ENCODE data around the gene NLGN4X. TPM values are rescaled to one million over a fixed set of nuclear protein-coding genes. Genes with fewer than 3 reads are reported as not detected.

The NLGN4X gene
- total RNA-seq, 1 experiment from 2014 or later = 0.15 TPM

- DNase-seq (ENCODE audit: low read depth) = no peak
Observed at GRCh38 chrX:6151971-6152370, 76.7 kb downstream of the NLGN4X start.

GRCh38 chrX:6149060-6149872 lies 79.4 kb downstream of the NLGN4X start:
- DNase-seq (ENCODE audit: low read depth) = no peak

GRCh38 chrX:6134255-6134654 lies 94.4 kb downstream of the NLGN4X start:
- DNase-seq (ENCODE audit: low read depth) = no peak

- no peak for DNase-seq (ENCODE audit: low read depth)
Observed at GRCh38 chrX:6132970-6133369, 95.7 kb downstream of the NLGN4X start.

- no peak for DNase-seq (ENCODE audit: low read depth)
Observed at GRCh38 chrX:6131287-6131686, 97.4 kb downstream of the NLGN4X start.

GRCh38 chrX:6129195-6129594 lies 99.5 kb downstream of the NLGN4X start:
- no peak for DNase-seq (ENCODE audit: low read depth)

GRCh38 chrX:6120329-6120728 lies 108.3 kb downstream of the NLGN4X start:
- DNase-seq (ENCODE audit: low read depth) = no peak

GRCh38 chrX:6095469-6095868 lies 133.2 kb downstream of the NLGN4X start:
- no peak for DNase-seq (ENCODE audit: low read depth)

- DNase-seq (ENCODE audit: low read depth) = no peak
Observed at GRCh38 chrX:6074532-6074931, 154.1 kb downstream of the NLGN4X start.

- no peak for DNase-seq (ENCODE audit: low read depth)
Observed at GRCh38 chrX:6071731-6072130, 156.9 kb downstream of the NLGN4X start.

- DNase-seq (ENCODE audit: low read depth) = no peak
Observed at GRCh38 chrX:6067600-6067999, 161.1 kb downstream of the NLGN4X start.

- DNase-seq (ENCODE audit: low read depth) = no peak
Observed at GRCh38 chrX:6053141-6053540, 175.5 kb downstream of the NLGN4X start.

- no peak for DNase-seq (ENCODE audit: low read depth)
Observed at GRCh38 chrX:6052111-6052745, 176.4 kb downstream of the NLGN4X start.

- DNase-seq (ENCODE audit: low read depth) = no peak
Observed at GRCh38 chrX:6049132-6049531, 179.5 kb downstream of the NLGN4X start.

- no peak for DNase-seq (ENCODE audit: low read depth)
Observed at GRCh38 chrX:6041630-6042029, 187.0 kb downstream of the NLGN4X start.

- DNase-seq (ENCODE audit: low read depth) = no peak
Observed at GRCh38 chrX:6029014-6029413, 199.7 kb downstream of the NLGN4X start.

- no peak for DNase-seq (ENCODE audit: low read depth)
Observed at GRCh38 chrX:6026980-6027379, 201.7 kb downstream of the NLGN4X start.

GRCh38 chrX:6026429-6026828 lies 202.2 kb downstream of the NLGN4X start:
- DNase-seq (ENCODE audit: low read depth) = no peak

- DNase-seq (ENCODE audit: low read depth) = peak; percentile 5
Observed at GRCh38 chrX:6024204-6024603, 204.5 kb downstream of the NLGN4X start.

- no peak for DNase-seq (ENCODE audit: low read depth)
Observed at GRCh38 chrX:6021316-6022091, 207.2 kb downstream of the NLGN4X start.

- no peak for DNase-seq (ENCODE audit: low read depth)
Observed at GRCh38 chrX:6019076-6019475, 209.6 kb downstream of the NLGN4X start.

- no peak for DNase-seq (ENCODE audit: low read depth)
Observed at GRCh38 chrX:6015423-6015822, 213.2 kb downstream of the NLGN4X start.

- no peak for DNase-seq (ENCODE audit: low read depth)
Observed at GRCh38 chrX:6012357-6012756, 216.3 kb downstream of the NLGN4X start.

Measured in M059J (cell line).